Measurements from ENCODE around the gene ZDHHC13. TPM values are rescaled to one million over a fixed set of nuclear protein-coding genes. Genes with fewer than 3 reads are reported as not detected.
A peak's percentile ranks its signal among the peaks of the same experiment; 100 is the strongest.

ZDHHC13 gene
- total and polyA plus RNA-seq, 9 of the 15 experiments (the other 6 are each of a cell fraction or from before 2014, with no cell fraction given) = 4.7 to 18.6 (median 10.0) TPM

DNA sequence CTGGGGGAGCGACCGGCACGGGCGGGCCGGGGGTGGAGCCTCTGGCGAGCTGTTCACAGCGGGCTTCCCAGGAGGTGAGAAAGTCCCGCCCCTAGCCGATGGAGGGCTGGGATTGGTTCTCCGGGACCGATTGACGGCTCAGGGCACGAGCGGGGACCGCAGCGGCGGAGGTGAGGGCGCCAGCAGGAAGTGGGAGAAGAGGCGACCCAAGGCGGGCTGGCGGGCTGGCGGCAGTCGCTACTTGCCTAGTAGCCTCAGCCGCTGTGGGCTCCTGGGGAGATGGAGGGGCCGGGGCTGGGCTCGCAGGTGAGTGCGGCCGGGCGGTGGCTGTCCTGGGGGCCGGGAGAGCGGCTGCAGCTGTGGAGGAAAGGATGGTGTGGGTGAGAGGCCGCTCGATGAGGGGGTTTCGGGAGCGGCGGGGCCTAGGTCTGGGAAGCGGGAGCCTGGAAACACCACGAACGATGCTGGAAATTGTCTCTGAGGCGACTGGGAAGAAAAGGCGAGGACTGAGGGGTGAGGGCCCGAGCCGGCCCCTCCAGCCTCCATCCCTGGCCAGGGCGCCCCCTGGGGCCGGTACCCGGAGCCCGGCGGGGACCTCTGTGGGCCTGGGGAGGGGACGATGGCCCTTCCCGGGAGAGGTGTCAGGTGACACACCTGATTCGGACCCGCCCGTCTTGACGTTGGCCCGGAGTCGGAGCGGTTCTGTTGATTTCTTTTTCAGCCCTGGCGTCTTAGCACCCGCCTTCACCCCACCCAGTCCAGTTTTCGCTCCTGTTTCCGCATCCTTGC is at the start of gene ZDHHC13 (continued):
- TF ChIP-seq, protein P1, sequence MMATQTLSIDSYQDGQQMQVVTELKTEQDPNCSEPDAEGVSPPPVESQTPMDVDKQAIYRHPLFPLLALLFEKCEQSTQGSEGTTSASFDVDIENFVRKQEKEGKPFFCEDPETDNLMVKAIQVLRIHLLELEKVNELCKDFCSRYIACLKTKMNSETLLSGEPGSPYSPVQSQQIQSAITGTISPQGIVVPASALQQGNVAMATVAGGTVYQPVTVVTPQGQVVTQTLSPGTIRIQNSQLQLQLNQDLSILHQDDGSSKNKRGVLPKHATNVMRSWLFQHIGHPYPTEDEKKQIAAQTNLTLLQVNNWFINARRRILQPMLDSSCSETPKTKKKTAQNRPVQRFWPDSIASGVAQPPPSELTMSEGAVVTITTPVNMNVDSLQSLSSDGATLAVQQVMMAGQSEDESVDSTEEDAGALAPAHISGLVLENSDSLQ (IDR thresholded peaks at IDR 0.05) = peak; percentile 98

DNA sequence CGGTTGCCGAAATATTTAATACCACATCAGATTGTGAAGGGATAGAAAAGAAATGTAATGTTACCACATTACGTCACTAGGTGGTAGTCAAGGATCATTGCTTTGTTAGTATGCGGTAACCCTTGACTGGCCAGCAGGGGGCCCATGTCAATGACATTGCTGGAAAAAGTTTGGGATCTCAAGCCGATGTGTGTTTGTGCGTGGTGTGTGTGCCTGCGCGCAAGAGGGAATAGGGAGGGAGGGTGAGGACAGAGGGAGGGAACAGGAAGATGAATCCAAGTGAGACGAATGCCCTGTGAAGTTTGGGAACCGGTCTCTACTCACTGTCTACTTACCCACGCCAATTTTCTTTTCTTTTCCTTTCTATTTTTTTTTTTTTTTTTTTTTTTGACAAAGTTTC is 45.7 kb upstream of the ZDHHC13 start:
- Histone ChIP-seq H3K79me2 (ENCODE audit: control insufficient read depth, insufficient read depth, low read length) (no peaks in the 10 kb centered on the region), H3K4me3 (no peak overlapping the region), H3K27ac (ENCODE audit: extremely low read depth, low read depth, low read length) (no peak overlapping the region), H3K36me3 (ENCODE audit: control insufficient read depth, insufficient read depth, low read length) (no peaks in the 10 kb centered on the region), H3K4me1 (replicated peaks in 1 of 2; ENCODE audit: control insufficient read depth in 2 of 2, insufficient read depth in 2 of 2, low read length in 2 of 2) (no peaks in the 10 kb centered on the region; a peak in 1 of 5 replicates), H3K27me3 (ENCODE audit: control insufficient read depth in 2 of 2, insufficient read depth in 2 of 2, low read length in 2 of 2) (no peaks in the 10 kb centered on the region), H3K9ac (ENCODE audit: insufficient read depth in 1 of 2, low read depth in 2 of 2, low read length in 2 of 2) (no peak overlapping the region), H4K20me1 (replicated peaks; ENCODE audit: control insufficient read depth, insufficient read depth, low read length) (no peaks in the 10 kb centered on the region), H3K9me1 (ENCODE audit: control insufficient read depth, insufficient read depth, low read length) (no peaks in the 10 kb centered on the region), H2AFZ (ENCODE audit: low read depth, low read length) (peak overlapping the region; percentile 20), H3K4me2 (ENCODE audit: insufficient read depth, low read length) (peak overlapping the region; percentile 54; the same call in 1 of the 2 replicates), H3K9me3 (replicated peaks; ENCODE audit: control insufficient read depth, insufficient read depth, low read depth, low read length) (no peaks in the 10 kb centered on the region)
- in situ Hi-C loops (cut with MboI) = loop anchor here (5.0 to 25.0 kb wide), 4 partner anchors 246 to 834 kb away; no protein-coding TSS in a partner anchor
- ChIA-PET CTCF (ENCODE audit: low intra/inter-chr PET ratio) (interaction anchor here (0.6 to 4.7 kb wide), 16 partner anchors 45 to 1062 kb away, joined by 3 to 75 read pairs (median 4); partner anchors contain the start of gene ZDHHC13), POLR2A (interaction anchor here (0.6 kb wide), 1 partner anchor 332 kb away, joined by 3 read pairs; no protein-coding TSS in a partner anchor)
- DNase-seq (ENCODE audit: extremely low read depth in 1 of 4, low spot score in 3 of 4) = peak; percentile 81 to 88 (median 86)
- 0% methylated on average over 10 of the region's 11 CpGs for WGBS (ENCODE audit: insufficient coverage, low coverage, missing lambda C conversion rate)
- ATAC-seq = peak; percentile 96
- no TSS peak for BruUV-seq (replicated peaks)
- intact Hi-C loops (cut with micrococcal nuclease) = loop anchor here (1.0 to 10.0 kb wide), 6 partner anchors 144 to 832 kb away; no protein-coding TSS in a partner anchor
- FAIRE-seq = peak; percentile 98
- TF ChIP-seq ZFPM2 (CRISPR knock-in tag; IDR thresholded peaks at IDR 0.05) (no peak), MTA3 (IDR thresholded peaks at IDR 0.05; ENCODE audit: borderline replicate concordance) (no peak), RFX7 (CRISPR knock-in tag; IDR thresholded peaks at IDR 0.05) (no peak), C11orf30 (IDR thresholded peaks at IDR 0.05; ENCODE audit: low read depth) (peak; percentile 22; the same call in 1 of the 2 replicates), ZNF384 (IDR thresholded peaks at IDR 0.05; ENCODE audit: low read depth, low read length) (peak; percentile 63), ZNF175 (CRISPR knock-in tag; IDR thresholded peaks at IDR 0.05; ENCODE audit: low read depth) (no peak), PTBP1 (IDR thresholded peaks at IDR 0.05; ENCODE audit: low read depth, low read length) (no peak), CREM (IDR thresholded peaks at IDR 0.05; ENCODE audit: low read depth) (peak; percentile 73), MAFF (IDR thresholded peaks at IDR 0.05; ENCODE audit: low read length) (peak; percentile 41), ARNT (IDR thresholded peaks at IDR 0.05) (0 out of 4 replicates have a peak, but pooled peaks of 1 of the 2 experiments have one; percentile 45), HNRNPL (IDR thresholded peaks at IDR 0.05; ENCODE audit: low read depth, low read length) (no peak), ZEB2 (IDR thresholded peaks at IDR 0.05) (no peak), RAD21 (CRISPR knock-in tag; conservative IDR thresholded peaks at IDR 0.05 in 1 of 2, IDR thresholded peaks at IDR 0.05 in 1 of 2) (peak; percentile 95 to 98), ZKSCAN1 (IDR thresholded peaks at IDR 0.05; ENCODE audit: low read depth, low read length) (0 out of 2 replicates have a peak, but pooled peaks have one; percentile 29)
- TF ChIP-seq, protein P2, sequence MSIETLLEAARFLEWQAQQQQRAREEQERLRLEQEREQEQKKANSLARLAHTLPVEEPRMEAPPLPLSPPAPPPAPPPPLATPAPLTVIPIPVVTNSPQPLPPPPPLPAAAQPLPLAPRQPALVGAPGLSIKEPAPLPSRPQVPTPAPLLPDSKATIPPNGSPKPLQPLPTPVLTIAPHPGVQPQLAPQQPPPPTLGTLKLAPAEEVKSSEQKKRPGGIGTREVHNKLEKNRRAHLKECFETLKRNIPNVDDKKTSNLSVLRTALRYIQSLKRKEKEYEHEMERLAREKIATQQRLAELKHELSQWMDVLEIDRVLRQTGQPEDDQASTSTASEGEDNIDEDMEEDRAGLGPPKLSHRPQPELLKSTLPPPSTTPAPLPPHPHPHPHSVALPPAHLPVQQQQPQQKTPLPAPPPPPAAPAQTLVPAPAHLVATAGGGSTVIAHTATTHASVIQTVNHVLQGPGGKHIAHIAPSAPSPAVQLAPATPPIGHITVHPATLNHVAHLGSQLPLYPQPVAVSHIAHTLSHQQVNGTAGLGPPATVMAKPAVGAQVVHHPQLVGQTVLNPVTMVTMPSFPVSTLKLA (conservative IDR thresholded peaks at IDR 0.05) = 0 out of 4 replicates have a peak, but pooled peaks of 1 of the 2 experiments have one; percentile 20

Measured in K562 (cell line).